22Rv1 (cell line): Measurements from ENCODE around the gene ETFB.

Experiments used
- CTCF ChIP-seq: fragments of 450-650 bp; IDR thresholded peaks from 2 replicates; pipeline ENCODE4 v1.5.1; 2017; ENCODE audit warnings: mild to moderate bottlenecking
- ZFX ChIP-seq: fragments of 450-650 bp; IDR thresholded peaks from 2 replicates; pipeline ENCODE4 v1.6.1; 2017; ENCODE audit warnings: antibody characterized with exemption, borderline replicate concordance

GRCh38 chr19:51311351-51312257 lies 54.6 kb downstream of the ETFB start, which contains the start of gene IGLON5:
- TF ChIP-seq CTCF (no peak), ZFX (no peak)
